Measurements from ENCODE around the gene PUS7L. TPM values are rescaled to one million over a fixed set of nuclear protein-coding genes. Genes with fewer than 3 reads are reported as not detected.

PUS7L gene
- total RNA-seq = 6.8 and 14.0 TPM in 2 replicates

GRCh38 chr12:43758728-43759563, at the start of gene PUS7L, which contains the start of gene IRAK4:
Gene PUS7L, minus strand, starts transcription at chr12:43758790. Its CDS starts 3,545 bp downstream, at chr12:43755245.
Gene IRAK4, plus strand, starts transcription at chr12:43758951. Its CDS starts 9,161 bp downstream, at chr12:43768112.

DNA sequence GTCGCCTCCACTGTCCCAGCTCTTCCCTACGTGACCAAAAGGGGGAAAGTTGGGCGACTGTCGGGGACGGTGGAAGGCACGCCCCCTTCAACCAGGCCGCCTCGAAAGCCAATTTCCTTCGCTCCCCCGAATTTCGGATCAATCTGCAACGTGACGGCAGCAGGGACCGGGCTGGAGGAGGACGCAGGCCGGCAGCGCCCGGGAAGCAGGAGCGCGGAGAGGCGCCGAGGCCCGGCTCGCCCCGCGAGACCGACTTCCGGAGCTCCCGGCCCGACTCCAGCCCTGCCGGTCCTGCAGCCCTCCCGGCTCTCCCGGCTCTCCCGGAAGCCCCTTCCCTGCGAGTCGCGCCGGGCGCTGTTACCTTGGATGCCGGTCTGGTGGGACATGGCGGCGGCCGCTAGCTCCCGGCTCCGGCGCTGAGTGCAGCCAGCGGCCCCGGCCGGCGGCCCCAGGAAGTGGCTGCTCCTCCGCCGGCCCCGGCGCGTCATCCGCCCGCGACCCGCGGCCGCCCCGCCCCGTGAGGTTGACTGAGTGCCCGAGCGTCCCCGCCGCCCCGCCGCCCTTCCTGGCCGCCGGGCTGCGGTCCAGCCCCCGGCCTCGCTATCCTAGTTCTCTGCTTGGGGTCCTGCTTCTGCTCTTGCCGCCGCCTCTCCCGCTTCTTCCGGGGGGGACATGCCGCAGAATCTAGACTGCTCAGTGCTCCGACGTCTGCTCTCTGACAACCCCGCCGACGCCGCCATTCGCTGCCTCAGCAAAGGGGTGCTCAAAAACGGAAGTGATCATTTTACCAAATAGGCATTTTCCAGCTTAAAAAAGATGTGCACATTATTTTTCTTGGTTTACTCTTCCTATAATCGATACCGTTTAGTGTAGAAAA, 47.5 kb upstream of the PUS7L start, which contains the start of gene TWF1:
Gene TWF1 (minus strand): TSS at position 458 of the 877 bp plus-strand sequence. CDS start 72 bp downstream, at position 386.

Other genes starting within 250 kb of the PUS7L start
- gene ADAMTS20, start 206.6 kb downstream of the PUS7L start, total RNA-seq = not detected in 2 replicates
- 16.9 and 20.6 TPM in 2 replicates for gene IRAK4, start 161 bp upstream of the PUS7L start, total RNA-seq
- gene TWF1, start 47.5 kb upstream of the PUS7L start, total RNA-seq = 95.7 and 165 TPM in 2 replicates
- gene TMEM117, start 77.3 kb upstream of the PUS7L start, total RNA-seq = 7.5 and 8.9 TPM in 2 replicates

Measured in dermis lymphatic vessel endothelial cell (primary cell).